HG03039 (cell line): ENCODE results near the gene PAK5.

Experiments used
- ATAC-seq: cut with Tn5 transposase; IDR thresholded peaks from one replicate; pipeline ENCODE4 v1.9.1; 2021; ENCODE audit warnings: mild to moderate bottlenecking, moderate library complexity; ENCODE audit not compliant: unreplicated experiment

Gene PAK5

GRCh38 chr20:9838378-9839295, at the start of gene PAK5:
Gene PAK5, minus strand, starts transcription at chr20:9839076. Its CDS starts 194,748 bp downstream, at chr20:9644328.
- no peak for ATAC-seq

GRCh38 chr20:9887706-9888105, 48.8 kb upstream of the PAK5 start:
- no peak for ATAC-seq

- ATAC-seq: no peak
Measured at GRCh38 chr20:9886227-9886626, 47.4 kb upstream of the PAK5 start.

DNA sequence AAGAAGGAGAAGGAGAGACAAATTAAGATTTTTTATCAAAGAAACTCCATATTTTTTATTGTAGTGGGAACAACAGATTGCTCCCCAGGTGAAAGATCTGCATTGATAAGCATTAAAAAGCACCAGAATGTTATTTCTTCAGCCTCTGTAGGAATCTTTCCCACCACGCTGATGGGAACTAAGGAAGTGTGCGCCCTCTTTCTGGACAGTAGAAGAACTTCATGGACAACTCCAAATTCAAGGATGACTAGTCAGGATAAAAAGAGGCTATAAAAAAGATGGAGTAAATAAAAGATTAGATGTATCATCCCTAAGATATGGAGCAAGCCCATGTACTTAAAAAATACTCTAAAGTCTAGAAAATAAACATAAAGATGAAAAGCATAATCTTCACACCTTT, 45.8 kb upstream of the PAK5 start:
- ATAC-seq: no peak

DNA sequence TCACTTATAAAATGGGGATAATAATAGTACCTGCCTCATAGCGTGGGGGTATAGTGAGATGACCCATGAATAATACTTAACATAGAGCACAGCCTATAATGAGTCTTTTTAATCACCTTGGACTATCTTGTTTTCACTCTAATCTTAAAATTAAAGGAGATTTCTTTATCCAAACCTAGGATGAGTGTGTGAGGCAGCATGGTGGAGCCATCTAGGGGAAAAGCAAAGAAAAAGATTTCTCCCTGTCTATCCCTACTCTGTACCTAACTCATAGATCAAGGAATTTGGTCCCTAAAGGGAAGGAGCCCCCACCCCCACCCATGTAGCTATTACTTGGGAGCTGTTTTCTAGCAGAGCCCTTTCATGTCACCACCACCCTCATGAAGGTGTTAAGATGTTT, 45.2 kb upstream of the PAK5 start:
- ATAC-seq: no peak

DNA sequence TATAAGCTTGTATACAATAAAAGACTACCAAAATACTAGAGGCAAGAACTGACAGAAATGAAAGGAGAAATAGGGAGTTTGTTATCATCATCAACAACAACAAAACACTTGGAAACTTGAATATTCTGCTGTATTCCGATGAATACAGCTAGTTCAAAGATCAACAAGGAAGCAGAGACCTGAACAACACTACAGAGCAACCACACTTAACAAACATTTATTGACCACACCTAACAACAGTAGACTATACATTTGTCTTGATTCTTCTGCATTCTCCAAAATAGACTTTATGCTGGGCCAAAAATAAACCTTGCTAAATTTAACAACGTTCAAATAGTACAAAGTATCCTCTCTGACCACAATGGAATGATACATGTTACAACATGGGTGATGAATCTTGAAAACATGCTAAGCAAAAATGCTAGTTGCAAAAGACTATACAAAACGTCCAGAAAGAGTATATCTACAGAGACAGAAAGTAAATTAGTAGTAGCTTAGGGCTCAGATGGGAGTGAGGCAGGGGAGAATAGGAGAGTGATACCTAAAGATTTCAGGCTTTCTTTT, 39.1 kb upstream of the PAK5 start:
- ATAC-seq: no peak

- no peak for ATAC-seq
Measured at GRCh38 chr20:9867196-9867980, 28.5 kb upstream of the PAK5 start.

- no peak for ATAC-seq
Measured at GRCh38 chr20:9852566-9852965, 13.7 kb upstream of the PAK5 start.

DNA sequence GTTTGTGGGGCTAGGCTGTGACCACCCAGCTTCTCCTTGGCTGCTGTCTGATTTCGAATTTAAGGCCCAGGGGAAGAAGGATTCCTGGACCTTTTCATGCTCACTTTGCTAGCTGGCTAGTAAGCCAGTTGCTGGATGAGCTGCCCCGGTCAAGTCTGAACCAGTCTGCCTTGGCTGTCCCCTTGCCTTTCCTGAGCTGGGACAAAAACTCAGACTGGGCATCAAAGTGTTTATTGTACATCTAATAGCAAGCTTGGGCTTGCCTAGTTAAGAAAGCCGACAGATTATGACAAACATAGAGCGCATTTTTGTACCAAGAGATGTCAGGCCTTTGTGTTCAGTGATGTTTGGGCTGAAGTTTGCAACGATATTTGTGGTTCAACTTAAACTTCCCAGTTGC, 750 bp upstream of the PAK5 start:
- no peak for ATAC-seq

GRCh38 chr20:9838035-9838377, 870 bp downstream of the PAK5 start:
- ATAC-seq: no peak

GRCh38 chr20:9837634-9838033, 1.2 kb downstream of the PAK5 start:
- no peak for ATAC-seq

GRCh38 chr20:9835302-9835701, 3.6 kb downstream of the PAK5 start:
- ATAC-seq: no peak

DNA sequence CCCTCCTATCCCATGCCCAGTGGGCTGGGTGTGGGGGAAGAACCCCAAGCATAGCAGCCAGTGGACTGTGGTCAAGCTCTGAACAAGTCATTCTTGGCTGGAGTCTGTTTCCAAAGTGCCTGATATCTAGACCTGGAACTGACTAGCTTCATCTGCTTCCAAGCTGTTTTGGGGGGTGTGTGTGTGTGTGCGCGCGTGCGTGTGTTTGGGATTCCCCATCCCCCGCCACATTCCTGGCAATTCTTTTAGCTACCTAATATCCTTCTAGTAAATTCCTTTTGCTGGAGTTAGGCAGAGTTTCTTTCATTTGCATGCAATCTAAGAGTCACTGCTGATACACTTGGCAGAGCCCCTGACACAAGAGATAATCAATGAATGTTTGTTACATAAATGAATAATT, 7.8 kb downstream of the PAK5 start:
- ATAC-seq: no peak

GRCh38 chr20:9829835-9830234, 9.0 kb downstream of the PAK5 start:
- ATAC-seq: no peak

DNA sequence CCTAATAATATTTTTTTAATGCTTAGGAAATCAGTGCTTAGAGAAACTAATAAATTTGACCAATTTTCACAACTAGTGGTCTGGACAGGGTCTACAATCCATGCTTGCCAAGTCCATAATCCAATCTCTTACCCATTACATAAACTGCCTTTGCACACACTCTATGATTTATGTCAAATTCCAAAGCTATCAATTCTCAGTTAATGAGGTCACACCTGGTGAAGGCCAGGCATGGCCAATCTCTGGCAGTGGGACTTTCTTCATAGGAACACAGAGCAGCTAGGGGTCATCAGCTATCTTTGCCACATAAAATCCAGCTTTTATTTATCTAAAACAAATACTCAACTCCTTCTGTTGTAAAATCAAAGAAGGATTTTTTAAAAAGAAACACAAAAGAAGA, 21.2 kb downstream of the PAK5 start:
- ATAC-seq: no peak

GRCh38 chr20:9815632-9816031, 23.2 kb downstream of the PAK5 start:
- no peak for ATAC-seq

DNA sequence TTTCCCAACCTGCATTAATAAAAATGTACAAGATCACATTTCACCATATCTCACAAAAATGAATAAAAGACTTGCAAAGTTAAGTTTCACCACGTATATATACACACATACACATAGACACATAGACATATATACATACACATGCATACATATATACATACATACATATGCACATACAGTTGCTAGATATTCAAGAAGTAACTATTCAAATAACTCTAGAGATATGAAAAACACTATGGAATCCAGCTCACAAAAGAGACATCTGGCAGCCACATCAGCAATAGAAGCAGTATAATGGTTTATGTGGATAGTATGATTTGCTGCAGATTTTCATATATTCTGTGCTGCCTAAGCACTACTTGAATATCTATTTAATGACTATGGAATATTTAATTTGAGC, 28.1 kb downstream of the PAK5 start:
- ATAC-seq: no peak

GRCh38 chr20:9809271-9809670, 29.6 kb downstream of the PAK5 start:
- ATAC-seq: no peak

GRCh38 chr20:9808166-9808565, 30.7 kb downstream of the PAK5 start:
- no peak for ATAC-seq

- no peak for ATAC-seq
Measured at GRCh38 chr20:9807136-9807535, 31.7 kb downstream of the PAK5 start.

- ATAC-seq: no peak
Measured at GRCh38 chr20:9800421-9800820, 38.5 kb downstream of the PAK5 start.

- ATAC-seq: no peak
Measured at GRCh38 chr20:9794831-9795230, 44.0 kb downstream of the PAK5 start.
